PC-3 (cell line): Measurements from ENCODE around the gene GALNT10. TPM values are rescaled to one million over a fixed set of nuclear protein-coding genes. Genes with fewer than 3 reads are reported as not detected.

ENCODE experiments used
- ATAC-seq: fragments of 200-7000 bp; cut with Tn5 transposase; 2 replicates; pipeline ENCODE4 v1.9.1; 2020; ENCODE audit warnings: mild to moderate bottlenecking, moderate library complexity
- BruUV-seq: library from RNA; stranded (reverse); fragments of 400-500 nt; replicated peaks from 2 replicates; lab custom pipeline; 2021; lab: Mats Ljungman, UMichigan
- CTCF ChIA-PET: fragments of 300-600 bp; sonication (Branson Sonifier 250); formaldehyde crosslinking; loops from one replicate; lab custom pipeline; 2022; ENCODE audit warnings: antibody characterized with exemption; lab: Charles Lee
- POLR2A ChIA-PET: fragments of 300-600 bp; sonication (Branson Sonifier 250); formaldehyde crosslinking; loops from one replicate; lab custom pipeline; 2022; ENCODE audit warnings: antibody characterized with exemption; ENCODE audit not compliant: unreplicated experiment; lab: Charles Lee
- DNase-seq: peaks from one replicate; pipeline ENCODE4 v3.0.0-alpha.2; 2015
- H2AFZ ChIP-seq: fragments of 300-600 bp; sonication (generic); 2 replicates; pipeline ENCODE4 v1.6.0; 2016; ENCODE audit warnings: antibody characterized with exemption, low read length
- H3F3A ChIP-seq: fragments of 300-600 bp; sonication (generic); one replicate; pipeline ENCODE4 v1.6.0; 2017; ENCODE audit warnings: antibody characterized with exemption, low read length, control low read depth, mild to moderate bottlenecking; ENCODE audit not compliant: unreplicated experiment
- H3K27ac ChIP-seq: fragments of 300-600 bp; sonication (generic); 2 replicates; pipeline ENCODE4 v1.5.1; 2016; ENCODE audit warnings: mild to moderate bottlenecking, low read length
- H3K27me3 ChIP-seq: fragments of 300-600 bp; sonication (generic); 2 replicates; pipeline ENCODE4 v1.6.1; 2016; ENCODE audit warnings: low read length, mixed read lengths
- H3K36me3 ChIP-seq: fragments of 300-600 bp; sonication (generic); 2 replicates; pipeline ENCODE4 v1.6.1; 2016; ENCODE audit warnings: low read depth, mixed run types, low read length, mixed read lengths
- H3K4me1 ChIP-seq: fragments of 300-600 bp; sonication (generic); 2 replicates; pipeline ENCODE4 v1.5.1; 2016; ENCODE audit warnings: low read length; ENCODE audit not compliant: insufficient read depth
- H3K4me2 ChIP-seq: fragments of 300-600 bp; sonication (generic); 2 replicates; pipeline ENCODE4 v1.6.0; 2016; ENCODE audit warnings: low read length
- H3K4me3 ChIP-seq: fragments of 300-600 bp; sonication (generic); 2 replicates; pipeline ENCODE4 v1.5.1; 2016; ENCODE audit warnings: mild to moderate bottlenecking, low read length, mixed read lengths
- H3K79me2 ChIP-seq: fragments of 300-600 bp; sonication (generic); 2 replicates; pipeline ENCODE4 v1.6.1; 2017; ENCODE audit warnings: low read length, mixed read lengths
- H3K9ac ChIP-seq: fragments of 300-600 bp; sonication (generic); 2 replicates; pipeline ENCODE4 v1.6.0; 2016; ENCODE audit warnings: mild to moderate bottlenecking, low read length
- H3K9me2 ChIP-seq: fragments of 300-600 bp; sonication (generic); replicated peaks from 2 replicates; pipeline ENCODE4 v1.6.1; 2016; ENCODE audit warnings: mixed run types, low read length, mixed read lengths
- H3K9me3 ChIP-seq: fragments of 300-600 bp; sonication (generic); 2 replicates; pipeline ENCODE4 v1.6.1; 2016; ENCODE audit warnings: low read length, mixed read lengths
- H4K20me1 ChIP-seq: fragments of 300-600 bp; sonication (generic); 2 replicates; pipeline ENCODE4 v1.6.1; 2016; ENCODE audit warnings: low read length, mixed read lengths
- EZH2 ChIP-seq: fragments of 300-600 bp; sonication (generic); IDR thresholded peaks from one replicate; pipeline ENCODE4 v1.6.1; 2017; ENCODE audit warnings: antibody characterized with exemption, mild to moderate bottlenecking, low read length; ENCODE audit not compliant: unreplicated experiment
- EZH2phosphoT487 ChIP-seq: fragments of 300-600 bp; sonication (generic); IDR thresholded peaks from 2 replicates; pipeline ENCODE4 v1.6.1; 2018; ENCODE audit warnings: mild to moderate bottlenecking, antibody characterized with exemption, low read length, borderline replicate concordance
- intact Hi-C: fragments of 100-400 bp; cut with micrococcal nuclease; formaldehyde crosslinking; loops from 2 replicates; pipeline ENCODE4 v1.9.0; 2023
- total RNA-seq: library from RNA; depleted of rRNA; stranded (reverse); fragments of >200 nt; gene quantifications from 2 replicates; pipeline ENCODE4 v1.2.3, GENCODE V29; 2014
- TF ChIP-seq, protein P1 (sequence below): fragments of 300-600 bp; sonication (generic); conservative IDR thresholded peaks from 2 replicates; pipeline ENCODE4 v1.5.1; 2017; ENCODE audit warnings: antibody characterized with exemption, low read depth, mild to moderate bottlenecking, low read length

Gene GALNT10
- total RNA-seq, 1 experiment from 2014 or later = 46.2 TPM

DNA sequence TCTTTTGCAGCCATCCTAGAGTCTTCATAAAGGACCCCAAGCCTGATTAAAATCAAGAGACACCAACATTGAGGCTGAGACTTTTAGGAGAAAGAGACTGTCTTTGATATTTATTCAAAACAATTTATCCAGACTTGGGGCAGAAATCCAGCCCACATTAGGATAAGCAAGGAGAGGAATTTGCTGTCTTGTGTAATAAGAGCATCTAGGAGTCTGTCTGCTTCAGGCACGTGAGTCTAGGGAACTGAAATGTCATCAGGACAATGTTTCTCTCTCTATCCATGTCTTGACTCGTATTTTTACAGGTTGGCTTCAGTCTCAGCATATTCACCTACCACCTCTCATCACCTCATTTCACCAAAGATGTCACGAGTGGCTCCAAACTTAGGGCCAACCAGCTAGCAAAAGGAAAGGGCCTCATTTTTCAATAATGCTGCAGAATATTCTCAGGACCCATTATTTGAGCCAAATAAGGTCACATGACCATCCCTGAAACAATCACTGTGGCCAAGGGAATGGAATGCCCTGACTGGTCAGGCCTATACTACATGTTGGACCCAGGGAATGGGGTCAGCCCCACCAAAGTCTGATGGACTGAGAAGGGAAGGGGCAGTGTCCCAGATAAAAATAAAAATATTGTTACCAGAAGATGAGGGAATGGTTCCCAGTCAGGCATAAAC lies 184.9 kb downstream of the GALNT10 start:
- H3K79me2 ChIP-seq = no peaks in the 10 kb centered on the region
- CTCF ChIA-PET = no interaction called here
- no peak overlapping the region for H3K27ac ChIP-seq
- H3K36me3 ChIP-seq = peaks cover under 1% of the 10 kb centered on the region
- no peaks in the 10 kb centered on the region for H3K4me1 ChIP-seq
- no peak for ATAC-seq
- no peak for DNase-seq
- no peak for TF ChIP-seq EZH2
- TF ChIP-seq EZH2phosphoT487 = no peak
- TF ChIP-seq, protein P1, sequence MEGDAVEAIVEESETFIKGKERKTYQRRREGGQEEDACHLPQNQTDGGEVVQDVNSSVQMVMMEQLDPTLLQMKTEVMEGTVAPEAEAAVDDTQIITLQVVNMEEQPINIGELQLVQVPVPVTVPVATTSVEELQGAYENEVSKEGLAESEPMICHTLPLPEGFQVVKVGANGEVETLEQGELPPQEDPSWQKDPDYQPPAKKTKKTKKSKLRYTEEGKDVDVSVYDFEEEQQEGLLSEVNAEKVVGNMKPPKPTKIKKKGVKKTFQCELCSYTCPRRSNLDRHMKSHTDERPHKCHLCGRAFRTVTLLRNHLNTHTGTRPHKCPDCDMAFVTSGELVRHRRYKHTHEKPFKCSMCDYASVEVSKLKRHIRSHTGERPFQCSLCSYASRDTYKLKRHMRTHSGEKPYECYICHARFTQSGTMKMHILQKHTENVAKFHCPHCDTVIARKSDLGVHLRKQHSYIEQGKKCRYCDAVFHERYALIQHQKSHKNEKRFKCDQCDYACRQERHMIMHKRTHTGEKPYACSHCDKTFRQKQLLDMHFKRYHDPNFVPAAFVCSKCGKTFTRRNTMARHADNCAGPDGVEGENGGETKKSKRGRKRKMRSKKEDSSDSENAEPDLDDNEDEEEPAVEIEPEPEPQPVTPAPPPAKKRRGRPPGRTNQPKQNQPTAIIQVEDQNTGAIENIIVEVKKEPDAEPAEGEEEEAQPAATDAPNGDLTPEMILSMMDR = no peak
- H4K20me1 ChIP-seq = no peaks in the 10 kb centered on the region
- H3K9me3 ChIP-seq = no peaks in the 10 kb centered on the region
- H3K9me2 ChIP-seq = no peaks in the 10 kb centered on the region
- no peak overlapping the region for H3K4me3 ChIP-seq
- H3K9ac ChIP-seq = no peak overlapping the region
- no peak overlapping the region for H3K4me2 ChIP-seq
- H3F3A ChIP-seq = no peaks in the 10 kb centered on the region
- no TSS peak for BruUV-seq
- H3K27me3 ChIP-seq = no peaks in the 10 kb centered on the region
- intact Hi-C loops = no loop called here
- POLR2A ChIA-PET = no interaction called here
- no peak overlapping the region for H2AFZ ChIP-seq

DNA sequence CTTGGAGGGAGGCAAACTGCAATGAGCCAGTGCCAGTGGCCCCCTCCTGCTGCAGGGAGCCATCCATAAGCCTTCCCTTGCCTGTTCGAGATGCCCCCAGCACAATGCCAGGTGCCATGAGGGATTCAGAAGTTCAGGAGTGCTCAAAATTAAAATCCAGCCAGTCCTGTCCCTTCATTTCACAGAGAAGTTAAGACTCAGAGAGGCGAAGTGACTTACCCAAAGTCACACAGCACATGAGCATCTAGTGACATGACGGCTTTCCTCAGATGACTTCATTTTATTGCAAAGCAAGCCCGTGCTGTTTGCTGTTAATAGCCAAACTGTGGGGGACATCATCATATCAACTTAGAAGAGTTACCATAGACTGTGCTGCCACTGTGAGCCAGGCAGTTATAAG lies 185.9 kb downstream of the GALNT10 start:
- CTCF ChIA-PET = no interaction called here

More for the DNA sequence above, 185.9 kb downstream of the GALNT10 start:
- no peaks in the 10 kb centered on the region for H3K27me3 ChIP-seq
- H3K4me3 ChIP-seq = no peak overlapping the region
- H3F3A ChIP-seq = no peaks in the 10 kb centered on the region
- TF ChIP-seq EZH2 (no peak), EZH2phosphoT487 (no peak)
- TF ChIP-seq, protein P1 = no peak
- no peak overlapping the region for H3K9ac ChIP-seq
- no peak overlapping the region for H3K4me2 ChIP-seq
- no peak overlapping the region for H2AFZ ChIP-seq
- POLR2A ChIA-PET = no interaction called here
- H3K4me1 ChIP-seq = no peaks in the 10 kb centered on the region
- BruUV-seq = no TSS peak
- intact Hi-C loops = no loop called here
- H3K79me2 ChIP-seq = no peaks in the 10 kb centered on the region
- no peaks in the 10 kb centered on the region for H3K9me2 ChIP-seq
- no peaks in the 10 kb centered on the region for H4K20me1 ChIP-seq
- H3K9me3 ChIP-seq = no peaks in the 10 kb centered on the region
- ATAC-seq = no peak
- H3K27ac ChIP-seq = no peak overlapping the region
- DNase-seq = no peak
- H3K36me3 ChIP-seq = peaks cover 6% of the 10 kb centered on the region
